SJSA1 (cell line): ENCODE results near the gene GSPT1. TPM values are rescaled to one million over a fixed set of nuclear protein-coding genes. Genes with fewer than 3 reads are reported as not detected.
"Not testable (repeated sequence)": the region's sequence is repeated elsewhere in the genome, so short reads cannot be mapped to it uniquely, and the experiment has no call there.

Experiments
- DNase-seq, 2 experiments: peaks; one replicate each; pipeline ENCODE4 v3.0.0-alpha.2; 2015 to 2020; ENCODE audit warnings: low spot score in 2 of 2, low read depth in 1 of 2
- H3K27ac ChIP-seq: fragments of 250-450 bp; sonication (Bioruptor Pico); 2 replicates; pipeline ENCODE4 v1.5.1; 2020; ENCODE audit warnings: mild to moderate bottlenecking, moderate library complexity
- H3K27me3 ChIP-seq: fragments of 250-450 bp; sonication (Bioruptor Pico); replicated peaks from 2 replicates; pipeline ENCODE4 v1.5.1; 2020; ENCODE audit warnings: mild to moderate bottlenecking, moderate library complexity
- H3K36me3 ChIP-seq: fragments of 250-450 bp; sonication (Bioruptor Pico); 2 replicates; pipeline ENCODE4 v1.5.1; 2020; ENCODE audit warnings: mild to moderate bottlenecking
- H3K4me1 ChIP-seq: fragments of 250-450 bp; sonication (Bioruptor Pico); replicated peaks from 2 replicates; pipeline ENCODE4 v1.6.1; 2021; ENCODE audit warnings: mild to moderate bottlenecking
- H3K4me3 ChIP-seq: fragments of 250-450 bp; sonication (Bioruptor Pico); 2 replicates; pipeline ENCODE4 v1.5.1; 2020; ENCODE audit warnings: mild to moderate bottlenecking
- H3K9me3 ChIP-seq: fragments of 250-450 bp; sonication (Bioruptor Pico); replicated peaks from 2 replicates; pipeline ENCODE4 v1.5.1; 2020; ENCODE audit warnings: mild to moderate bottlenecking
- total RNA-seq: library from RNA; depleted of rRNA; stranded (reverse); fragments of >200 nt; shearing (Covaris generic); gene quantifications from 2 replicates; pipeline ENCODE4 v1.2.3, GENCODE V29; 2014; rRNA removed

Gene GSPT1
- total RNA-seq, 1 experiment from 2014 or later, result 100 TPM

GRCh38 chr16:11833951-11834695, 81.6 kb downstream of the GSPT1 start:
- H3K4me3 ChIP-seq, result no peak overlapping the region
- H3K4me1 ChIP-seq, result peaks cover 16% of the 10 kb centered on the region
- H3K27me3 ChIP-seq, result no peaks in the 10 kb centered on the region
- no peak for DNase-seq
- no peak overlapping the region for H3K27ac ChIP-seq
- peaks cover 33% of the 10 kb centered on the region for H3K36me3 ChIP-seq
- H3K9me3 ChIP-seq, result no peaks in the 10 kb centered on the region

GRCh38 chr16:11828696-11829095, 87.1 kb downstream of the GSPT1 start:
- Histone ChIP-seq H3K27ac (no peak overlapping the region), H3K9me3 (no peaks in the 10 kb centered on the region), H3K4me1 (no peaks in the 10 kb centered on the region), H3K4me3 (no peak overlapping the region), H3K36me3 (no peaks in the 10 kb centered on the region), H3K27me3 (no peaks in the 10 kb centered on the region)
- no peak for DNase-seq

- H3K9me3 ChIP-seq, H3K27ac ChIP-seq, H3K36me3 ChIP-seq, H3K4me3 ChIP-seq, DNase-seq, H3K27me3 ChIP-seq, H3K4me1 ChIP-seq: not testable (repeated sequence)
Measured at GRCh38 chr16:11825520-11826165, 90.1 kb downstream of the GSPT1 start.

- no peaks in the 10 kb centered on the region for H3K36me3 ChIP-seq
- no peak for DNase-seq
- H3K27ac ChIP-seq, result no peak overlapping the region
- H3K9me3 ChIP-seq, result no peaks in the 10 kb centered on the region
- no peaks in the 10 kb centered on the region for H3K4me1 ChIP-seq
- no peak overlapping the region for H3K4me3 ChIP-seq
- no peaks in the 10 kb centered on the region for H3K27me3 ChIP-seq
Measured at GRCh38 chr16:11824362-11824761, 91.4 kb downstream of the GSPT1 start.

- not testable (repeated sequence) for H3K36me3 ChIP-seq, H3K4me1 ChIP-seq, H3K27me3 ChIP-seq, H3K4me3 ChIP-seq, H3K9me3 ChIP-seq, H3K27ac ChIP-seq, DNase-seq
Measured at GRCh38 chr16:11823645-11824044, 92.1 kb downstream of the GSPT1 start.

GRCh38 chr16:11819798-11820197, 96.0 kb downstream of the GSPT1 start:
- Histone ChIP-seq H3K4me1 (no peaks in the 10 kb centered on the region), H3K4me3 (no peak overlapping the region), H3K9me3 (no peaks in the 10 kb centered on the region), H3K27me3 (no peaks in the 10 kb centered on the region), H3K27ac (no peak overlapping the region), H3K36me3 (no peaks in the 10 kb centered on the region)
- DNase-seq, result no peak

GRCh38 chr16:11818970-11819369, 96.8 kb downstream of the GSPT1 start:
- H3K4me1 ChIP-seq, result not testable (repeated sequence)

More at GRCh38 chr16:11818970-11819369, 96.8 kb downstream of the GSPT1 start:
- not testable (repeated sequence) for H3K27ac ChIP-seq, H3K4me3 ChIP-seq, H3K27me3 ChIP-seq, H3K36me3 ChIP-seq, H3K9me3 ChIP-seq, DNase-seq

Other genes with a start within 250 kb of the GSPT1 start
- 10.1 and 11.5 TPM in 2 replicates for gene SNN, start 247.5 kb downstream of the GSPT1 start, total RNA-seq
- gene TXNDC11, start 173.1 kb downstream of the GSPT1 start, total RNA-seq, result 22.1 and 29.7 TPM in 2 replicates
- 47.4 and 60.9 TPM in 2 replicates for gene ZC3H7A, start 118.7 kb downstream of the GSPT1 start, total RNA-seq
- gene RSL1D1, start 64.4 kb downstream of the GSPT1 start, total RNA-seq, result 120 and 204 TPM in 2 replicates
- gene NPIPB2, start 26.1 kb upstream of the GSPT1 start, total RNA-seq, result 0.53 TPM in 1 of 2 replicates, not detected in the other
- not detected in 2 replicates for gene TNFRSF17, start 49.3 kb upstream of the GSPT1 start, total RNA-seq
- 3.3 and 5.6 TPM in 2 replicates for gene SNX29, start 60.8 kb upstream of the GSPT1 start, total RNA-seq